NOMO-1 (cell line): Measurements from ENCODE around the gene CYP4V2.

Experiments
- DNase-seq, 2 experiments: peaks; one replicate each; lab custom pipeline; 2025; ENCODE audit not compliant: unreplicated experiment in 2 of 2; lab: John Stamatoyannopoulos, UW

CYP4V2 gene

DNA sequence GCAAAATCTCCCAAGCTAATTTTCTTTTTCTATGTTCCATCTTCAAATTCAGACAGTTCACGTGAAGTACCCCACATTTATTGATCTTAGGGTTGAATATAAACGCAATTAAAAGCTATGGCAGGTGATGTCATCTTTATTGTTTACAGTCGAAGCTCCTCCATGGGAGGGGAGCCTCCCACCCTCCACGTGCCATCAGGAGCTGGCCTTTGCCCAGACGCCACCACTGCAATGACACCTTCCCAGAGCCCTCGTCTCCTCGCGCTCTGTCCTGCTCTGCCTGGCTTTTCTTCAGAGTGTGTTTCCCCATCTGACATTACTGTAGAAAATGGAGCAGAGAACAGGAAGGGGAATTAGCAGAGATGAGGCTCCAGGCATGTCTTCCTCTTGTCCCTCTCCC, 18.8 kb upstream of the CYP4V2 start:
- no peak for DNase-seq

DNA sequence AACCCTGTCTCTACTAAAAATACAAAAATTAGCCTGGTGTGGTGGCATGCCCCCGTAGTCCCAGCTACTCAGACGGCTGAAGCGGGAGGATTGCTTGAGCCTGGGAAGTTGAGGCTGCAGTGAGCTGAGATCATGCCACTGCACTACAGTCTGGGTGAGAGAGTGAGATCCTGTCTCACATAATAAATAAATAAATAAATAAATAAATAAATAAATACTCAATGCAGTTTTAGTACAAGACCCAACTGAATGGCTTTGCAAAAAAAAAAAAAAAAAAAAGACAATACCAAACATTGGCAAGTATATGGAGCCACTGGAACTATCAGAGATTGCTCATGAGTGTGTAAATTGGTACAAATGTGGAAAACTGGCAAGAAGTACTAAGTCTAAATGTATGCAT, 3.3 kb upstream of the CYP4V2 start:
- DNase-seq = no peak

DNA sequence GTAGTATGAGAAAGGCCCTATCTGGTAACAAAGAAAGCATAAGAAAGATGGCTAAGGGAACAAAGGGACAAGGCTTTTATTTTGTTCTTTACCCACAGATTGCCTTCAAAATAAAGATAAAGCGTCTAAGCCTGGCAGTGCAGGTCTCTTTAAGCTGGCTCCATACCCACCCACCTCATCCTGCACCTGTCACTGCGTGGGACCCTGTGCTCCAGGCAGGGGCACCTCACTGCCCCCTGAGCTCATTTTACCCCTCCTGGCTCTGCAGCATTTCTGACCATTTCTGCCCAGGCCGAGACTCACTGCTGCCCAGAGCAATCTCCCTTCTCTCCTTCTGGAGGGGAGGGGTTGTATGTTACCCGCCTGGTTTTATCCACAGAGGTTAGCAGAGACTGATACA, 1.7 kb upstream of the CYP4V2 start:
- DNase-seq = no peak

DNA sequence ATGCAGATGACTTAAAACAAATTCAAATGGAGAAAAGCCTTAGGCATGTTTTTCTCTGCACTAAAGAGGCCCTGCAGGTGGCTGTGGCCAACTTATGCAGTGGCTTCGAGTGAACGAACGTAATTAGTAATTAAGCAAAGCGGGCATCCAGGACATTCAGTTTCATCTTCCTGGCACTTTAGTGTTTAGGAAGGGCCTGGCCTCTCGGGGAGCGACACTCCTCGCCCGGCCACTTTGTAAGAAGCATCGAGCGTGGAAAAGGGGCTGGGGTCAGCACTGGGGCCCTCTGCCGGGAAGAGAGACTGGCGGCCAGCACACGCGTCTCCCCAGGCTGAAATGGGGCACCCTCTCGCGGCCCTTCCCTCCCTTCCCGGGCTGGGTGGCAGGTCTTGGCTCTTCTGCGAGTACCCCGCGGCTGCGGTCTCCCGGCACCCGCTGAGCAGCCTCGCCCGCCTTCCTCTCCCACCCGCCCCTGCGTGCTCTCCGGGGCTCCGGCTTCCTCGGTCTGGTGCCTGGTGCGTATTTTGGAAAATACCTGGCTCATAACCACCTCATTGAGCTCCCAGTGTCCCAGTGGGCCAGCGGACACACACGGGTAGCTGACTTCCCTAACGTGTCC, 677 bp upstream of the CYP4V2 start:
- DNase-seq = peak; percentile 25 to 35

DNA sequence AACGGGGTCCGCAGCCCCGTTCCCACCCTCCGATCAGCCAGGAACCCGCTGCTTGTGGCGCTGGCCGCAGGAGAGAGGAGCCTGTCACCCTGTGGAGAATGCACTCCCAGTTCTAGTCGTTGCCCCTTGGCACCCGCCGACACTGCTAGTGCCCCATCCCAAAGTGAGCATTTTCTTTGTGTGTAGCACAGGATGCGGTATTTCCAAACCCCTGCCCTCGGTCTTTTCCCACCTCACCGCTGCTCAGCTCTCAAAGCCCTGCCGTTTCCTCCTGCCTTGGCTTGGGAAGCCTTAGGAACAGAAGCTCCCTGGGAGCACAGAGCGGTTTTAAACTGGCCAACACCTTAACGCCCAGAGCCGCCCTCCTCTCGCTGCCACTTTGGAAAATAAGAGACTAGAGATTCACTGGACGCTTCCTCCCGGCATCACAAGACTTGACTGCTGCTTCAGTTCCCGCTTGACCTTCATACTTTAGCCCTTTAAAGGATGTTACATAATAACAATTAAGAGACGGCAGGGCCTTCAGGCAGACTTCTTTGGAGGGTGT, 772 bp downstream of the CYP4V2 start:
- DNase-seq = peak; percentile 15 to 38

DNA sequence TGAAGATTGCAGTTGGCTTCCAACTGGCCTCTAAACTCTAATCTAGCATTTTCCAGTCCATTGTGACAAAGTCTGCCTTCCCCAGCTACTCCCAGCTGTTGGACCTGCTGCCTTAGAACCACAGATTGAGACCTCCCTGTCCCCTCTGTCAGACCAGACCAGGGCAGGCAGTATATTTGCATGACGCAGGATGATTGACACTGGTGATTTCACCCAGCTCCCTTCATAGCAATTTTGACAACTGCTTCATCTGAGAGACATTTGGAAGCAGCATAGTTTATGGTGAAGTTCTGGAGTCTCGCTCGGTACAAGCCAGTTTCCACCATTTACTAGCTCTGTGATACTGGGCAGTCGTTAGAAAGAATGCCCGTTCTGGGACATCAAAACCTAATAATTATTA, 2.5 kb downstream of the CYP4V2 start:
- no peak for DNase-seq

DNA sequence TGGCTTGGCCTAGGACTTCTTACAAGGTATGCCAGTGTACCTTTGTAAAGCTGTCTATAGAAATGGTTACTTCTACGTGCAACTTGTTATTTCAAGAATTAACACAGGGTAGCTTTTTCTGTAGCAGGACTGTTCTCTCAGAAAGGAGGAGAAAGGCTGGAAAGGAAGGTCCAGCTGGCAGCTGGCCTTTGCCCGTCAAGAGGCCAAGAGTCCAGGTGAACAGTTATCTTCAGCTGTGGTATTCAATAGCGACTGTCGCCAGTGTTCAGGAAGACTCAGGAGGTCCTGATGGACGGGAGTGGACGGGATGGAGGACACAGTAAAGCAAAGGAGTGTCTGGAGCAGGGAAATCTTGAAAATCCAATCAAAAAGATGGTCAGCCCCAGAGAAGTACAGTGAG, 4.7 kb downstream of the CYP4V2 start:
- DNase-seq = no peak

DNA sequence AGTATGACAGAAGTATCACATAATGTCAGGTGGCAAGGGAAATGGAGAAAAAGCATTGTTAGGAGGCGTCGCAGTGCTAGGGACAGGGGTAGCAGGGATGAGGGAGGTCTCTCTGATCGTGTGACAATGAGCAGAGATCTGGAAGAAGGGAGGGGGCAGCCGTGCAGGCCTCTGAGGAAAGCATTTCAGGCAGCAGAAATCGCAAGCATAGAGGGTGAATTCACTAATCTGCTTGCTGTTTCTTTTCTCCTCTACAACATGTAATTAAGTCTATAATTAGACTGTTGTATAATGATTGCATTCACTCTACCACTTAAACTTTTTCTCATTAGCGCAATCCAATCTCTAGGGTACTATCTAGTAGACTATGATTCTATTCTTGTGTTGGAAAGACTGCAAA, 9.1 kb downstream of the CYP4V2 start:
- DNase-seq = no peak

DNA sequence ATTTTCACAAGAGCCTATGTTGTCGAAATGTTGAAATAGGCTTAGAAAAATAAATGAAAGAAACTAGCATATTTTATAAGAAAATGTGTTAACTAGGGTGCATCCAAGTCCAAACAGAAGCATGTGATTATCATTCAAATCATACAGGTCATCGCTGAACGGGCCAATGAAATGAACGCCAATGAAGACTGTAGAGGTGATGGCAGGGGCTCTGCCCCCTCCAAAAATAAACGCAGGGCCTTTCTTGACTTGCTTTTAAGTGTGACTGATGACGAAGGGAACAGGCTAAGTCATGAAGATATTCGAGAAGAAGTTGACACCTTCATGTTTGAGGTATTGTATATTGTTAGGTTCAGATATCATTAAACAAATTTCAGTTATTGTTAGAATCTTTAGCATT, 9.6 kb downstream of the CYP4V2 start:
- no peak for DNase-seq

DNA sequence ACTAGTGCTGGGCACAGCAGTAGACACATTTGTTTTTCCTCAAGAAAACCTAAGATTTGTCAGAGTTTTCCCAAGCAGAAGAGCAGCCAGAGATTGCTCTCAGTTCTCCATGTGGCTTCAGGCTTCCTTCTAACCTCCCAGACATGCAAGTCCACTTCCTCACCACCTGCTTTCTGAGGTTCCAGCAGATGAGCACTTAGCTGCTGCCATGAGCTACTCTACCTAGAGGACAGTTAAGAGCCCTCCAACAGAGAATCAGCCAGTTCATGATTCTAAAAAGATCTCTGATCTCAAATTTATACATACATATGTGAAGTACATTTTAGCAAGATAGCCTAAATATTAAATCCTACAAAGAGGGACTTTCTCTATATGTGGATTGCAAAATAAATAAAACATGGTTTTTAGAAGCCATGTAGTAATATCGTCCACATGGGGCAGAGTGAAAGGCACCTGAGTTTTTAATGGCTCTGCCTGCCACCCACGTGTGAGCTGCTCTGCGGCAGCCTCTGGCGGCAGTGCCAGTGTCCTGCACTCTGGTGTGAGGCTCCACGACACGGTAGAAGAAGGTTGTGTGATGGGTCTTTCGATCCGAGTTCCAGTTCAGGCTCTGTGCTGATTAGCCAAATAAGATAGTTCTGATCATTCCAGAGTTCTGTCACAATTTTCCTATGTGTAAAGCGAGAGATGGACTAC, 10.3 kb downstream of the CYP4V2 start:
- peak; percentile 62 to 78 for DNase-seq

DNA sequence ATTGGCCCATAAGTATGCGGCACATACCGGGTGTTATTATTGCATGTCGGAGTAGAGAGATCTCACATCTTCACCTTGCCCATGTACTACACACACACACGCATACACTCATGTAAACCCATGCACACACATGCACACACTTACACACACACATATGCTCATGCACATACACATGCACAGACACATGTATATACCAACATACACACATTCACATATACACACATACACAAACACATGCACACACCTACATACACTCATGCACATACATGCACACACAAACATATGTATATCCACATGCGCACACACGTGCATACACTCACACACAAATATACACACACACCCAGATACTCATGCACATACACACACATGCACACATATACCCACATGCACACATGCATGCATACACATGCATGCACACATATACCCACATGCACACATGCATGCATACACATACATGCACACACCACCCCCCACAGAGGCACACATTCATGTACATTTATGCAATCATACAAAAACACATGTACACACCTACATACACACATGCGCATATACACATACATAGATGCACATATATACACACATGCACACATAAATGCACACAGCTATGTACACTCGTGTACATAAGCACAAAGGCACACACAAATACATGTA, 11.2 kb downstream of the CYP4V2 start:
- DNase-seq = no peak

DNA sequence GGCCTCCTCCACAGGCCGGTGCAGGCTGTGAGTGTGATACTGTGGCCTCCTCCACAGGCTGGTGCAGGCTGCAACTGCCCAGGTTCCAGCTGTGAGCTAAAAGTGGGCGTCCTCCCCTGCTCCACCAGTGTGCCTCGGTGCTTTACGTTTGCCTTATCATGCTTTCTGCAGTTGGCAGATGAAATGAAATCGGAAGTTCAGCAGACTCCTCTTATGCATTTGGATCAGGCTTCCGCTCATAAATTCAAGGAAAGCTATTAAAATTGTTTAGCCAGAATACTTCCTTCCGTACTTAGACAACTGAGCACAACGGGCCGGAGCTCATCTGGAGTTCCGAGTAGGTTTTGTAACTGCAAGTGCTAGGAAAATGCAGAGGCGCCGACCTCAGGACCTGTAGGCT, 12.0 kb downstream of the CYP4V2 start:
- DNase-seq = peak; percentile 62 to 75

DNA sequence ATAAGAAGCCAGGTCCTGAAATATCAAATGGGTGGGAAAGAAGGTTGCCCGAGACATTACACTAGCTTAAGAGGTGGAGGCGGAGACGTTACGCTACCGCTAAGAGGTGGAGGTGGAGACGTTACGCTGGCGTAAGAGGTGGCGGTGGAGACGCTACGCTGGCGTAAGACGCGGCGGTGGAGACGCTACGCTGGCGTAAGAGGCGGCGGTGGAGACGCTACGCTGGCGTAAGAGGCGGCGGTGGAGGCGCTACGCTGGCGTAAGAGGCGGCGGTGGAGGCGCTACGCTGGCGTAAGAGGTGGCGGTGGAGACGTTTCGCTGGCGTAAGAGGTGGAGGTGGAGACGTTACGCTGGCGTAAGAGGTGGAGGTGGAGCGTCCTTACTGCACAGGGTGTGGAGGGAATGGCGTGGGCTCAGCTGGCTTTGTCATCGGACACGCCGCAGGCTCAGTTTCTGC, 12.8 kb downstream of the CYP4V2 start:
- peak; percentile 92 to 94 for DNase-seq

DNA sequence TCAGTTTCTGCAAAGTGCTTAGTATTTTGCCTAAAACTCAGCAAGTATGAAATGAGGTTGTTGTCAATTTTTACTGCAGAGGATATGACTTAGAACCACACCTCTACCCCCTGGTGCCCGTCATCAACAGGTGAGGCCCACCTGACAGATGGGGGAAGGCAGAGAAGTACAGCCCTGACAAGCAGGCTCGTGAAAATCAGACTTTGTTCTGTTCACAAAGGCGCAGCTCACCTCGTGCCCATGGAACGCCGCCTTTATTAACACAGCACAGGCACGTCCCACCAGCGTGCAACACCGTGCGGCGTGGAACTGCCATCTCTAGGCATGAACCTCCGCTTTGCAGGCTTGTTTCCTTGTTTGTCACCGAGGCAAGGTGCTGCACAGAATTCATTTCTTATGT, 13.3 kb downstream of the CYP4V2 start:
- no peak for DNase-seq

DNA sequence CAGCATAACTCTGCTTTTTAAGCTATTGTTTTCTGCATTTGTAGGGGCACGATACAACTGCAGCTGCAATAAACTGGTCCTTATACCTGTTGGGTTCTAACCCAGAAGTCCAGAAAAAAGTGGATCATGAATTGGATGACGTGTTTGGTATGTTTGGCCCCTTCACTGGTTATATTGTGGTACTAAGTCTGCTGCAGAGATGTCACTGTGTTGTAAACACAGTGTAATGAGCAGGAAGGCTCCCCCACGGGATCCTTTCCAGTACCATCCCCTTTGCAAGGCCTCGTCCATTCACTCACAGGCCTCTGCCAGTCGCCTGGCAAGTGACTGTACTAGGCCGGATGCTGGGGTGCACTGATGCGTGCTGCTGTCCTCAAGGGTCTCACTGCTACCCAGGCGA, 13.8 kb downstream of the CYP4V2 start:
- no peak for DNase-seq

DNA sequence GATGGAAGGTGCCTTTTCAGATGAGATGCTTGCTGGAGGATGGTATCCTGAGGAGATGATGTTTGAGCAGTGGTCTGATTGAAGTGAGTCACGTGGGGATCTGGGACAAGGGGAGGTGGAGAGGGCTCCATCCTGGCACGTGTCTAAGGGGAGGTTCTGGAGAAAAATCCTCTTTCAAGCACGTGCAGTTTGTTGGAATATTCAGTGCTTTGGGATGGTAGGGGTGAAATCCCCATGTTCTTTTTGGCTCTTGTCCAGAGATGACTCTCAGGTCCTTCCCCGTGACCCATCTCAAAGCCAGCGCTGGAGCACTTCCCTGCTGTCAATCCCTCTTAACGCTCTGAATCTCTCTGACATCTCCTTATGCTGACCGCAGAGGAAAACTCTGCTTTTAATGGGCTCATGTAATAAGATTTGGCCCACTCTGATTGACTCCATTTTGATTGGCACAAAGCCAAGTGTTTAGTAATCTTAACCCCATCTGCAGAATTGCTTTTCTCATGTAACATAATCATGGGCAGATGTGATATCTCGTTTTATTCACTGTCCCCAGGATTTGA, 25.2 kb downstream of the CYP4V2 start:
- DNase-seq = no peak

DNA sequence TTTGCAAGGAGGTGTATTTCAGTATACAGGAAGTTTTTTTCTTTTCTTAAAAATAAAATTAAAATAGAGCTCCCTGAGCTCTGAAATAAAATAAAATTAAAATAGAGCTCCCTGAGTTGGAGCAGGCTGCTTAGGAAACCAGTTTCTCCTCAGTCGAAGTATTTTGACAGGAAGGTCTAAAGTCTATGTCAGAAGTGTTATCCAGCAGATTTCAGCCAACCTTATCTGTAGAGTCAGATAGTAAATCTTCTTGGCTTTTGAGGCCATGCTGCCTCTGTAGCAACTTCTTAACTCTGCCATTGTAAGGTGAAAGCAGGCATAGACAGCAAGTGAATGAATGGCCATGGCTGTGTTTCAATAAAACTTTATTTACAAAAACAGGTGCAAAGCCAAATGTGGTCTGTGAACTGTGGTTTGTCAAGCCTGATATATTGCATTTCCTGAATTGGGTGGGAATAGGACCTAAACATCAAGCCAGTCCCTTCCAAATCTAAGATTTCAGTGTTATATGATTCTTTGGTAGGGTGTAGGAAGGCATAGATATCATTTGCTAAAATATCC, 26.4 kb downstream of the CYP4V2 start:
- no peak for DNase-seq

DNA sequence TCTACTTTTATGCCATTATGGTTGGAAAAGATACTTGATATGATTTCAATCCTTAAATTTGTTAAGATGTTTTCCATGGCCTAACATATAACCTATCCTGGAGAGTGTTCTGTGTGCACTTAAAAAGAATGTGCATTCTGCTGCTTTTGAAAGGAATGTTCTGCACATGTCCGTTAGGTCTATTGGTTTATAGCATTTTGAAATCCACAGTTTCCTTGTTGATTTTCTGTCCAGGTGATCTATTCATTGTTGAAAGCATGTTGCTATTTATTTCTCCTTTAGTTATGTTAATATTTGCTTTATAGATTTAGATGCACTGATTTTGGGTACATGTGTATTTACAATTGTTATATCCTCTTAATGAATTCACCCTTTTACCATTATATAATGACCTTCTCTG, 30.3 kb downstream of the CYP4V2 start:
- DNase-seq = no peak

DNA sequence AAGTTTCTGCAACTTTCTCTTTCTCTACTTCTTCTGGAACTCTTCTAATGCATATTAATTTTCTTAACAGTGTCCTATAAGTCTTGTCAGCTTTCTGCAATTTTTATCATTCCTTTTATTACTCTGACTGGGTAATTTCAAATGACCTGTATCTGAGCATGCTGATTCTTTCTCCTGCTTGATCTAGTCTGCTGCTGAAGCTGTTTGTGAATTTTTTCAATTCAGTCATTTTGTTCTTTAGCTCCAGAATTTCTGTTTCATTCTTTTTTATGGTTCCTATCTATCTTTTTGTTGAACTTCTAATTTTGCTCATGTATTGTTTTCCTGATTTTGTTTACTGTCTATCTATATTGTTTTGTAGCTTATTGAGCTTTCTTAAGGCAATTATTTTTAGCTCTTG, 34.5 kb downstream of the CYP4V2 start:
- DNase-seq = no peak

DNA sequence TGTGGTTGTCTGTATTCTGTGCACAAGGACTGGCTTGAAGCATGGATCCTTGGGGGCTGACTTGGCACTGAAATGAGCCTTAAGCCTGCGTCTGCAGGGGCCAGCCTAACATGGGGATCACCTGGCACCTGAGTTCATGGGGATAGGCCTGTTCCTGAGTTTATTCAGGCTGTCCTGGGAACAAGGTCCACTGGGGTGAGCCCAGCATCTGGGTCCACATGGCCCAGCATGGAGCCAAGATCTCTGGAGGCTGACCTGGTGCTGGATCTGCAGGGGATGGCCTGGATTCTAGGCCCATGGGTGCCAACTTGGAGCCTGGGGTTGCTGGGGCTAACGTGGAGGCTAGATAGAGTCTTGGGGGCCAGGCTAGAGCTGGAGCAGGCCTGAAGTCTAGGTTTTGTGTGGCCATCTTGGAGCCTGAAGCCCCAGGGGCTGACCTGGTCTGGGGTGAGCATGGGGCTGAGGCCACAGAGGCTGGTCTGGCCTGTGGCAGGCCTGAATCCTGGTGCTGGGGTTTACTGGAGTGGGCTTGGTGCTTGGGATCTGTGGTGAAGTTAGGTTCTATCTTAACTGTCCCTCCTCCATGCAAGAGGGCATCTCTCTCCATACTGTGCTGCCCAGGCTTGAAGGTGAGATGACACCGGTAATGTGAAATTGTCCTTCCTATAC, 35.3 kb downstream of the CYP4V2 start:
- DNase-seq = no peak

DNA sequence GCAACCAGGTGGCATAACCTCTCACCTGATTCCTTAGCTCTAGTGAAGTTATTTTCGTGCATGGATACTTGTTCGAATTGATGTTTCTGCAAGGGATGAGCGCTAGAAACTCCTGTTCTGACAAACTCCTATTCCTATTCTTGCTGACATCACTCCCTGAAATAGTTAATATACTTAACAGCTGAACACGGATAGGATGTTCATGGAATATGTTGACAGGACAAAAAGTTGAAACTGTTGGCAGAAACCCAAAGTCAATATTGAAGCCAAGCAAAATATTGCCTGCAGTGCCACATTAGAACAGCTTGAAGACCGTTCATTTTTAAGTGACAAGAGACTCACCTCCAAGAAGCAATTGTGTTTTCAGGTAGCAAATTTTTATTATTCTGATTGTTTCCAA, 35.9 kb downstream of the CYP4V2 start, which contains the start of gene KLKB1:
TSS of gene KLKB1 (plus strand) at position 287 of the 400 bp plus-strand sequence. CDS start 689 bp downstream, outside the sequence.
- no peak for DNase-seq
